Pancreas (tissue), 10 donors: Measurements from ENCODE around the gene ZNF784. TPM values are rescaled to one million over a fixed set of nuclear protein-coding genes. Genes with fewer than 3 reads are reported as not detected.

Experiments used
- ATAC-seq, 4 donors: fragments of 200-7000 bp; cut with Tn5 transposase; one replicate each; pipeline versions ENCODE4 v1.8.0 to v1.9.1; 2020; ENCODE audit warnings: mild to moderate bottlenecking in 4 of 4, moderate library complexity in 4 of 4
- DNase-seq, 6 donors: peaks; one replicate each; pipeline ENCODE4 v3.0.0-alpha.2; 2020
- FAIRE-seq: peaks from 2 replicates; lab custom pipeline; 2012; peaks lifted over from hg19 to GRCh38; lab: Jason Lieb, UNC
- H3K27ac ChIP-seq, 4 donors: fragments of 200-600 bp; sonication (generic); 1 replicate in 3 of 4; 2 replicates in 1 of 4; pipeline versions ENCODE4 v1.5.0 to v1.8.0; 2020
- H3K27me3 ChIP-seq, 4 donors: fragments of 200-600 bp; one replicate each; pipeline ENCODE4 v1.8.0; 2021
- H3K36me3 ChIP-seq, 3 donors: fragments of 200-600 bp; sonication (generic) in 1 of 3; one replicate each; pipeline versions ENCODE4 v1.5.0 to v1.8.0; 2020 to 2021
- H3K4me1 ChIP-seq, 3 donors: fragments of 200-600 bp; one replicate each; pipeline ENCODE4 v1.8.0; 2021
- H3K4me3 ChIP-seq, 4 donors: fragments of 200-600 bp; sonication (generic) in 2 of 4; one replicate each; pipeline versions ENCODE4 v1.5.0 to v1.8.0; 2020 to 2021
- H3K9me3 ChIP-seq, 4 donors: fragments of 200-600 bp; one replicate each; pipeline ENCODE4 v1.8.0; 2021
- WGBS, 2 donors: extraction: QIAGEN DNeasy Blood & Tissue Kit; methylation state at CpG; one replicate each; pipeline ENCODE4 v1.1.7; 2013; 5-methylcytosine and 5-hydroxymethylcytosine counted together
- intact Hi-C, 3 donors: fragments of 100-400 bp; cut with DNase I; formaldehyde crosslinking; loops; one replicate each; pipeline versions ENCODE4 v1.11.1 to v1.14.2; 2022
- polyA plus RNA-seq, 2 donors: library from polyadenylated mRNA; stranded (reverse); fragments of 200-250 nt; gene quantifications; one replicate each; pipeline ENCODE4 v1.2.3, GENCODE V29; 2013
- total RNA-seq, 6 donors: library from RNA; stranded (reverse); fragmentation: NEBNext Ultra II Directional in 4 of 6; extraction: Animal tissue kit (Norgen Biotek cat#: 25700) in 4 of 6; gene quantifications; one replicate each; pipeline versions ENCODE4 v1.2.1 to v1.2.4, GENCODE V29; 2021 to 2023
- TF ChIP-seq, protein P1 (sequence below), 4 donors: fragments of 200-600 bp; sonication (generic) in 3 of 4; IDR thresholded peaks; one replicate each; pipeline versions ENCODE4 v1.5.0 to v1.8.0; 2021; ENCODE audit warnings: antibody characterized with exemption in 4 of 4
- donor health status: healthy with polysubstance abuse.
- donor health status: DM: no; HTN: no; CAD: no; lungs with moderate emphysema.
- donor health status: DM: no; HTN: no; CAD: no.
- donor health status: control.
- donor health status: control.
- donor health status: Bipolar disorder and iron deficiency.
- donor health status: DM: yes; HTN: yes; CAD: no.
- donor health status: DM: no; HTN: no; CAD: no.
- donor health status: DM: no; HTN: no; CAD: no.
- donor health status: DM: yes; HTN: yes; CAD: no.

ZNF784 gene
- total and polyA plus RNA-seq, 8 donors = 3.7 to 12.9 (median 5.1) TPM

DNA sequence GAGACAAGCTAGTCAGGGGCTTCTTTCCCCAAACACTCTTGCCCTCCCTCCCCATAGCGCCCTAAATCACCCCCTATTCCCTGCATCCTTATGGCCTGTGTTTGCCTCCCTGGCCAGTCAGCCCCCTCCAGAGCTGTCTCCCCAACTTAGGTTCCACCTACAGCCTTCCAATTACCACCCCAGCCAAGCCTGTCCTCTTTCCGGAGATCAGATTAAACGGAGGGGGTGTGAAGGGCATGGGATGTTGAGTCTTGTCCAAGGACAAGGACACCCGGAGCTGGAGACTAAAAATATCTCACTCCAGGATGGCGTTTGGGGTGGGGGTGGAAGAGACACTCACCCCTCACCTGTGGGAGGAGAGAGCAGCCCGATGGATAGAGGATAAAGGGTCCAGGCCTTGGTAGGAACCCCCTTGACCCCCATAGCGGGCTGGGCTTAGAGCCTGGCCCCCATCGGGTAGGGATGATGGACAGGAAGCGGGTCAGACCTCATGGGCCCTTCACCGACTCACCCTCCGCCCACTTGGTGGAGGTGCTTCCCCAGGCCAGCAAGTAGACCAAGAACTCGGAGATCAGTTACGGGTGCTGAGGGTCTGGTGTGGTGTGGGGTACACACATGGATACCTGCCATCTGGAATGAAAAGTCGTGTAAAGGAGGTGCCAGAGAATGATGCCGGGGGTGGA is 12.9 kb downstream of the ZNF784 start:
- no peak for FAIRE-seq
- peak in 1 of 6 donors; percentile 10 for DNase-seq
- H3K27ac ChIP-seq = no peak overlapping the region
- ATAC-seq = no peak
- 64 to 69% methylated on average over 15 of the region's 15 CpGs for WGBS, 2 donors
- TF ChIP-seq, protein P1, sequence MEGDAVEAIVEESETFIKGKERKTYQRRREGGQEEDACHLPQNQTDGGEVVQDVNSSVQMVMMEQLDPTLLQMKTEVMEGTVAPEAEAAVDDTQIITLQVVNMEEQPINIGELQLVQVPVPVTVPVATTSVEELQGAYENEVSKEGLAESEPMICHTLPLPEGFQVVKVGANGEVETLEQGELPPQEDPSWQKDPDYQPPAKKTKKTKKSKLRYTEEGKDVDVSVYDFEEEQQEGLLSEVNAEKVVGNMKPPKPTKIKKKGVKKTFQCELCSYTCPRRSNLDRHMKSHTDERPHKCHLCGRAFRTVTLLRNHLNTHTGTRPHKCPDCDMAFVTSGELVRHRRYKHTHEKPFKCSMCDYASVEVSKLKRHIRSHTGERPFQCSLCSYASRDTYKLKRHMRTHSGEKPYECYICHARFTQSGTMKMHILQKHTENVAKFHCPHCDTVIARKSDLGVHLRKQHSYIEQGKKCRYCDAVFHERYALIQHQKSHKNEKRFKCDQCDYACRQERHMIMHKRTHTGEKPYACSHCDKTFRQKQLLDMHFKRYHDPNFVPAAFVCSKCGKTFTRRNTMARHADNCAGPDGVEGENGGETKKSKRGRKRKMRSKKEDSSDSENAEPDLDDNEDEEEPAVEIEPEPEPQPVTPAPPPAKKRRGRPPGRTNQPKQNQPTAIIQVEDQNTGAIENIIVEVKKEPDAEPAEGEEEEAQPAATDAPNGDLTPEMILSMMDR (IDR thresholded peaks at IDR 0.05) = no peak
- peaks cover 0 to 6% (median 0%) of the 10 kb centered on the region in 3 donors for H3K4me1 ChIP-seq
- peaks cover 0 to 12% (median 0%) of the 10 kb centered on the region in 3 donors for H3K36me3 ChIP-seq
- H3K4me3 ChIP-seq = no peak overlapping the region
- no peaks in the 10 kb centered on the region for H3K9me3 ChIP-seq
- intact Hi-C loops = no loop called here
- no peaks in the 10 kb centered on the region for H3K27me3 ChIP-seq

DNA sequence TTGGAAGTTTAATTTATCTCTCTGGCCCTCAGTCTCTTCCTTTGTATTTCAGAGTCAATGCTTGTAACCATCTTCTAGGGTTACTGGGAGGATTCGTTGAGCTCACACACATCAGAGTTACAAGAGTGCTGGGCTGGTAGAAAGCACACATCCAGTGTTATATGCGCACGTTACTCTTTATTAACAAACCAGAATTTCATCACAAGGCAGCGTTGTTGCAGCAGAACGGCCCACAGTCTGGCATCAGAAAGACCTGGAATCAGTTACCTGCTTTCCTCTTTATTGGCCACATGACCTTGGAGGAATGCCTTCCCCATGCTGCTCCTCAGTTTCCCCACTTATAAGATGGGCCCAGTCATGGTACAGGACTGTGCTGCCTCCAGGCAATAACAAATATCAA is 15.0 kb downstream of the ZNF784 start:
- no peak for ATAC-seq

DNA sequence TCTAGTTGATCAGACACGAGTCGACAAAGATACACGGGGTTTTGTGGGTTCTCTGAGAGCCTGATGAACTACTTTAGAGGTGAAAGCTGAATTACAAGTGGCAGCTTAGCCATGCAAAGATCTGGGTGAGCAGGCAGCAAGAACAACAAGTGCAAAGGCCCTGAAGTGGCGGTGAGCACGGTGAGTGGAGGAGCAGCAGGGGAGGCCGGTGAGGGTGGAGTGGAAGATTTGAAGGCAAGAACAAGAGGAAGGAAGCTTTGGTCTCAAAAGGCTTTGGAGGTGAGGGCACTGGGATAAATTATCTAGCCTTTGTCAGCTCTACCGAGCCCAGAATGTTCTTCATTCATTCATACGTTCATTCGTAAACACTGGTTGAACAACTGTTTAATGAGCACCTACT is 17.5 kb downstream of the ZNF784 start:
- ATAC-seq (no peak), FAIRE-seq (no peak)
- peaks cover 0 to 15% (median 0%) of the 10 kb centered on the region in 3 donors for H3K4me1 ChIP-seq

More for the DNA sequence above, 15.0 kb downstream of the ZNF784 start:
- 88 to 93% methylated on average over 5 of the region's 5 CpGs for WGBS, 2 donors
- TF ChIP-seq, protein P1 (IDR thresholded peaks at IDR 0.05) = no peak
- intact Hi-C loops = loop anchor here in 1 of 3 donors (5.0 kb wide), 1 partner anchor 92 kb away; no protein-coding TSS in a partner anchor
- H3K4me1 ChIP-seq = peaks cover 0 to 12% (median 0%) of the 10 kb centered on the region in 3 donors
- H3K9me3 ChIP-seq = no peaks in the 10 kb centered on the region
- no peak for FAIRE-seq
- H3K36me3 ChIP-seq = no peaks in the 10 kb centered on the region
- H3K4me3 ChIP-seq = no peak overlapping the region
- DNase-seq = no peak
- no peak overlapping the region for H3K27ac ChIP-seq
- H3K27me3 ChIP-seq = no peaks in the 10 kb centered on the region

DNA sequence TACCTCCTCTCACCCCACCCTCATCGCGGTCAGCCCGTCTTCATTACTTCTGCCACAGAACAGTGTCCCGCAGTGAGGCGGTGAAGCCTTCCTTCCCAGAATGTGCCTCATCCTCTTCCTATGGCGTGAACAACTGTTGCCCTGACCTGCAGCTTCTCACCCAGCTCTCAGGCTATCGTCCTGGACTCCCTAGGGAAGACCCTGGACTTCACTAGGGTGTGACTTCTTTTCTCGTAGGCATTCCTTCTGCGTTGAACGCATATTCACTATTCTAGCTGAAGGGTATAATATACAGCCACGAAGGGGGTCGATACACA is 17.9 kb downstream of the ZNF784 start:
- Histone ChIP-seq H3K4me1 (peaks cover 0 to 15% (median 0%) of the 10 kb centered on the region in 3 donors), H3K27ac (peak overlapping the region in 2 of 4 donors; percentile 88 to 90), H3K36me3 (no peaks in the 10 kb centered on the region), H3K9me3 (no peaks in the 10 kb centered on the region), H3K4me3 (peak overlapping the region; percentile 71 to 89 (median 79)), H3K27me3 (no peaks in the 10 kb centered on the region)
- ATAC-seq (no peak), FAIRE-seq (no peak), DNase-seq (no peak)
- TF ChIP-seq, protein P1 (IDR thresholded peaks at IDR 0.05) = no peak
- WGBS, 2 donors = 14 to 19% methylated on average over 12 of the region's 12 CpGs
- intact Hi-C loops = loop anchor here in 1 of 3 donors (5.0 kb wide), 1 partner anchor 89 kb away; no protein-coding TSS in a partner anchor

More for the DNA sequence above, 17.5 kb downstream of the ZNF784 start:
- Histone ChIP-seq H3K4me3 (peak overlapping the region in 1 of 4 donors; percentile 80), H3K36me3 (no peaks in the 10 kb centered on the region), H3K27me3 (no peaks in the 10 kb centered on the region), H3K9me3 (no peaks in the 10 kb centered on the region), H3K27ac (peak overlapping the region in 1 of 4 donors; percentile 90)
- intact Hi-C loops = loop anchor here in 1 of 3 donors (5.0 kb wide), 1 partner anchor 90 kb away; no protein-coding TSS in a partner anchor
- DNase-seq = peak in 1 of 6 donors; percentile 15
- WGBS, 2 donors = 56 to 59% methylated on average over 9 of the region's 9 CpGs
- TF ChIP-seq, protein P1 (IDR thresholded peaks at IDR 0.05) = no peak
